Panc1 (cell line): Measurements from ENCODE around the gene RAX2. TPM values are rescaled to one million over a fixed set of nuclear protein-coding genes. Genes with fewer than 3 reads are reported as not detected.

Source experiments
- ATAC-seq: fragments of 200-7000 bp; cut with Tn5 transposase; 2 replicates; pipeline ENCODE4 v1.9.1; 2020; ENCODE audit warnings: mild to moderate bottlenecking, moderate library complexity
- BruUV-seq: library from RNA; stranded (reverse); fragments of 400-500 nt; replicated peaks from 2 replicates; lab custom pipeline; 2021; lab: Mats Ljungman, UMichigan
- CTCF ChIA-PET: fragments of 300-600 bp; sonication (Branson Sonifier 250); formaldehyde crosslinking; loops from one replicate; lab custom pipeline; 2022; ENCODE audit warnings: antibody characterized with exemption; lab: Charles Lee
- POLR2A ChIA-PET: fragments of 300-600 bp; sonication (Branson Sonifier 250); formaldehyde crosslinking; loops from one replicate; lab custom pipeline; 2022; ENCODE audit warnings: antibody characterized with exemption; lab: Charles Lee
- DNase-seq: peaks from one replicate; pipeline ENCODE4 v3.0.0-alpha.2; 2010; ENCODE audit warnings: low read depth, low spot score
- H3K27ac ChIP-seq: 2 replicates; pipeline ENCODE4 v1.5.1; 2011; ENCODE audit warnings: mild to moderate bottlenecking, low read length, inconsistent platforms
- H3K27me3 ChIP-seq: fragments of 200-500 bp; sonication (Bioruptor generic); 2 replicates; pipeline ENCODE4 v1.6.0; 2014; ENCODE audit warnings: low read length, inconsistent platforms; ENCODE audit not compliant: control insufficient read depth, insufficient read depth
- H3K36me3 ChIP-seq: fragments of 200-500 bp; sonication (Bioruptor generic); 2 replicates; pipeline ENCODE4 v1.5.1; 2014; ENCODE audit warnings: inconsistent platforms, mild to moderate bottlenecking, low read length, moderate library complexity; ENCODE audit not compliant: control insufficient read depth, insufficient read depth
- H3K4me1 ChIP-seq: 2 replicates; pipeline ENCODE4 v1.5.1; 2011; ENCODE audit warnings: inconsistent platforms, mild to moderate bottlenecking, low read length, moderate library complexity; ENCODE audit not compliant: control insufficient read depth, insufficient read depth
- H3K4me3 ChIP-seq, 2 experiments: 2 replicates each; pipeline ENCODE4 v1.5.1; 2011 to 2012; ENCODE audit warnings: low read depth in 2 of 2, low read length in 2 of 2, mild to moderate bottlenecking in 2 of 2, inconsistent platforms in 1 of 2, moderate library complexity in 1 of 2
- H3K9me3 ChIP-seq: fragments of 200-500 bp; sonication (Bioruptor generic); 2 replicates; pipeline ENCODE4 v1.5.1; 2014; ENCODE audit warnings: low read depth, mild to moderate bottlenecking, inconsistent platforms, low read length, moderate library complexity; ENCODE audit not compliant: control insufficient read depth, insufficient read depth
- POLR2AphosphoS5 ChIP-seq: IDR thresholded peaks from 2 replicates; pipeline ENCODE4 v1.6.1; 2012; ENCODE audit warnings: mild to moderate bottlenecking, low read depth, low read length, moderate library complexity
- SIN3A ChIP-seq: IDR thresholded peaks from 2 replicates; pipeline ENCODE4 v1.6.1; 2012; ENCODE audit warnings: low read depth, mild to moderate bottlenecking, low read length, moderate library complexity, borderline replicate concordance; ENCODE audit not compliant: insufficient read depth
- TCF7L2 ChIP-seq: IDR thresholded peaks from 2 replicates; pipeline ENCODE4 v1.6.1; 2011; ENCODE audit warnings: mild to moderate bottlenecking, low read depth, low read length, inconsistent platforms
- in situ Hi-C: cut with HindIII; loops from 2 replicates; pipeline ENCODE4 v1.10.0; 2016; ENCODE audit warnings: low sequenced_read_pairs, low pct_unique_long_range_greater_than_20kb
- intact Hi-C: fragments of 100-400 bp; cut with micrococcal nuclease; formaldehyde crosslinking; loops from one replicate; pipeline ENCODE4 v1.10.0; 2022; ENCODE audit not compliant: unreplicated experiment
- total RNA-seq: library from RNA; stranded (reverse); gene quantifications from one replicate; pipeline ENCODE4 v1.2.1, GENCODE V29; 2021; ENCODE audit not compliant: unreplicated experiment
- TF ChIP-seq, protein P1 (sequence below), 2 experiments: IDR thresholded peaks; 2 replicates each; pipeline ENCODE4 v1.6.1; 2011 to 2012; ENCODE audit warnings: low read depth in 2 of 2, control low read depth in 1 of 2, low read length in 1 of 2, mild to moderate bottlenecking in 1 of 2, moderate library complexity in 1 of 2; ENCODE audit not compliant: insufficient read depth in 1 of 2
- TF ChIP-seq, protein P2 (sequence below): fragments of 450-650 bp; IDR thresholded peaks from 2 replicates; pipeline ENCODE4 v1.5.1; 2017; ENCODE audit warnings: mild to moderate bottlenecking

RAX2 gene
- total RNA-seq, 1 experiment from 2014 or later = not detected

DNA sequence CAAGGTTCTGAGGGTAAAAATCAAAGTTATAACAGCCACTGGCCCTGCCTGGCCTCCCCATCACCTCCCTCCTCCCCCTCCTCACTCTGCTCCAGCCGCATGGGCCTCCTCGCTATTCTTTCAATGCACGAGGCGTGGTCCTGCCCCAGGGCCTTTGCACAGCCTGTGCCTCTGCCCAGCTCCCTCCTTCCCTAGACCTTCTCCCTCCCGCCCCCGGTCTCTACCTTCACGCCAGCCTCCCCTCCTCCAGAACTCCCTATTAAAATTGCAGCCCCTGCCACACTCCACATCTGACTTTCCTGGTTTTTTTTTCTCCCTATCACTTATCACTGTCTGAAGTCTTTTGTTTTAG is 3.3 kb downstream of the RAX2 start:
- Histone ChIP-seq H3K27ac (no peak overlapping the region), H3K36me3 (no peaks in the 10 kb centered on the region), H3K4me3 (no peak overlapping the region), H3K4me1 (no peaks in the 10 kb centered on the region), H3K27me3 (no peaks in the 10 kb centered on the region), H3K9me3 (no peaks in the 10 kb centered on the region)
- DNase-seq (no peak), ATAC-seq (no peak)
- no TSS peak for BruUV-seq
- TF ChIP-seq, protein P1, sequence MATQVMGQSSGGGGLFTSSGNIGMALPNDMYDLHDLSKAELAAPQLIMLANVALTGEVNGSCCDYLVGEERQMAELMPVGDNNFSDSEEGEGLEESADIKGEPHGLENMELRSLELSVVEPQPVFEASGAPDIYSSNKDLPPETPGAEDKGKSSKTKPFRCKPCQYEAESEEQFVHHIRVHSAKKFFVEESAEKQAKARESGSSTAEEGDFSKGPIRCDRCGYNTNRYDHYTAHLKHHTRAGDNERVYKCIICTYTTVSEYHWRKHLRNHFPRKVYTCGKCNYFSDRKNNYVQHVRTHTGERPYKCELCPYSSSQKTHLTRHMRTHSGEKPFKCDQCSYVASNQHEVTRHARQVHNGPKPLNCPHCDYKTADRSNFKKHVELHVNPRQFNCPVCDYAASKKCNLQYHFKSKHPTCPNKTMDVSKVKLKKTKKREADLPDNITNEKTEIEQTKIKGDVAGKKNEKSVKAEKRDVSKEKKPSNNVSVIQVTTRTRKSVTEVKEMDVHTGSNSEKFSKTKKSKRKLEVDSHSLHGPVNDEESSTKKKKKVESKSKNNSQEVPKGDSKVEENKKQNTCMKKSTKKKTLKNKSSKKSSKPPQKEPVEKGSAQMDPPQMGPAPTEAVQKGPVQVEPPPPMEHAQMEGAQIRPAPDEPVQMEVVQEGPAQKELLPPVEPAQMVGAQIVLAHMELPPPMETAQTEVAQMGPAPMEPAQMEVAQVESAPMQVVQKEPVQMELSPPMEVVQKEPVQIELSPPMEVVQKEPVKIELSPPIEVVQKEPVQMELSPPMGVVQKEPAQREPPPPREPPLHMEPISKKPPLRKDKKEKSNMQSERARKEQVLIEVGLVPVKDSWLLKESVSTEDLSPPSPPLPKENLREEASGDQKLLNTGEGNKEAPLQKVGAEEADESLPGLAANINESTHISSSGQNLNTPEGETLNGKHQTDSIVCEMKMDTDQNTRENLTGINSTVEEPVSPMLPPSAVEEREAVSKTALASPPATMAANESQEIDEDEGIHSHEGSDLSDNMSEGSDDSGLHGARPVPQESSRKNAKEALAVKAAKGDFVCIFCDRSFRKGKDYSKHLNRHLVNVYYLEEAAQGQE (IDR thresholded peaks at IDR 0.05; ENCODE audit: insufficient read depth in 1 of 2, low read depth in 2 of 2, low read length in 1 of 2) = no peak
- TF ChIP-seq TCF7L2 (no peak), SIN3A (no peak), POLR2AphosphoS5 (no peak)
- TF ChIP-seq, protein P2, sequence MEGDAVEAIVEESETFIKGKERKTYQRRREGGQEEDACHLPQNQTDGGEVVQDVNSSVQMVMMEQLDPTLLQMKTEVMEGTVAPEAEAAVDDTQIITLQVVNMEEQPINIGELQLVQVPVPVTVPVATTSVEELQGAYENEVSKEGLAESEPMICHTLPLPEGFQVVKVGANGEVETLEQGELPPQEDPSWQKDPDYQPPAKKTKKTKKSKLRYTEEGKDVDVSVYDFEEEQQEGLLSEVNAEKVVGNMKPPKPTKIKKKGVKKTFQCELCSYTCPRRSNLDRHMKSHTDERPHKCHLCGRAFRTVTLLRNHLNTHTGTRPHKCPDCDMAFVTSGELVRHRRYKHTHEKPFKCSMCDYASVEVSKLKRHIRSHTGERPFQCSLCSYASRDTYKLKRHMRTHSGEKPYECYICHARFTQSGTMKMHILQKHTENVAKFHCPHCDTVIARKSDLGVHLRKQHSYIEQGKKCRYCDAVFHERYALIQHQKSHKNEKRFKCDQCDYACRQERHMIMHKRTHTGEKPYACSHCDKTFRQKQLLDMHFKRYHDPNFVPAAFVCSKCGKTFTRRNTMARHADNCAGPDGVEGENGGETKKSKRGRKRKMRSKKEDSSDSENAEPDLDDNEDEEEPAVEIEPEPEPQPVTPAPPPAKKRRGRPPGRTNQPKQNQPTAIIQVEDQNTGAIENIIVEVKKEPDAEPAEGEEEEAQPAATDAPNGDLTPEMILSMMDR = no peak
- in situ Hi-C loops = no loop called here
- POLR2A ChIA-PET = interaction anchor here (0.6 kb wide), 1 partner anchor 639 kb away, joined by 3 read pairs; no protein-coding TSS in a partner anchor
- intact Hi-C loops = no loop called here
- CTCF ChIA-PET = no interaction called here

DNA sequence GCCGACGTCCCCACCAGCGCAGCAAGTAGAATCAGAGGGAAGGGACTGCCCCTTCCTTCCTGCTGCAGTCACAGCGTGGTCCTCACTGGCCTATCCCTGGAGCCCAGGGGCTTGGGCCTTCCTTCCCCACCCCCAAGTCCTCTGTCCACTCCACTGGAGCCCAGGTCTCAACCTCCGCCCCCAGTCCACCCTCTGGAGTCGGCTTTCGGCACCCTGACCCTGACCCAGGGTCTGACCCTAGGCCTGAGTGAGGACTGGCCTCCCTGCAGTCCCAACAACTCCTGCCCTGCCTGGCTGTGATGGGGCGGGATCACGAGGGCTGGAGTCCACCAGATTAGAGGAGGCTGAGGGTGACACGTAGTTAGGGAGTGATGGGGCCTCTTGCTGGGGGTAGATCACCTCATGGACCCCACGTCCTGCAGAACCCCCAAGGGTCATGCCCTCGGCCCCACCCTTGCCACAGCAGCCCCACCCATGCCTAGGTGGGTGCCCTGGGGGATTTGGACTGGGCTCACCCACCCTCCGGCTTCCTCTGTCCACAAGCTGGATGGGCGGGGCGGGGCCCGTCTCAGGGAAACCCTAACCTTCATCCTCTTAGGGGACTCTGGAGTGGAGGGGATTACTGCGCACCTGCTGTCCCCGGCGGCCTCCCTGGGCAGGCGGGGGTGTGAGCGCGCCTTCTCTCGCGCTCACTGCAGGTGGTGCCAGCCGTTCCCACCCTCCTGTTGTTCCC is 3.8 kb downstream of the RAX2 start:
- intact Hi-C loops (no loop called here), in situ Hi-C loops (no loop called here)
- BruUV-seq = no TSS peak
- Histone ChIP-seq H3K4me3 (no peak overlapping the region), H3K27me3 (no peaks in the 10 kb centered on the region), H3K36me3 (no peaks in the 10 kb centered on the region), H3K4me1 (peaks cover 2% of the 10 kb centered on the region), H3K27ac (no peak overlapping the region), H3K9me3 (no peaks in the 10 kb centered on the region)
- POLR2A ChIA-PET = interaction anchor here (0.6 kb wide), 1 partner anchor 638 kb away, joined by 3 read pairs; no protein-coding TSS in a partner anchor
- DNase-seq (no peak), ATAC-seq (no peak)
- CTCF ChIA-PET = no interaction called here
- TF ChIP-seq, protein P2 = no peak
- TF ChIP-seq, protein P1 (IDR thresholded peaks at IDR 0.05; ENCODE audit: insufficient read depth in 1 of 2, low read depth in 2 of 2, low read length in 1 of 2) = no peak
- TF ChIP-seq TCF7L2 (no peak), POLR2AphosphoS5 (no peak), SIN3A (no peak)
